Stimulated activated naive CD4-positive, alpha-beta T cell treated with Interleukin-2 at 50 U/mL for 16 hours (primary cell): ENCODE data around the gene MYCBPAP.

Source experiments
- DNase-seq: peaks from one replicate; lab custom pipeline; 2025; lab: John Stamatoyannopoulos, UW

The MYCBPAP gene

DNA sequence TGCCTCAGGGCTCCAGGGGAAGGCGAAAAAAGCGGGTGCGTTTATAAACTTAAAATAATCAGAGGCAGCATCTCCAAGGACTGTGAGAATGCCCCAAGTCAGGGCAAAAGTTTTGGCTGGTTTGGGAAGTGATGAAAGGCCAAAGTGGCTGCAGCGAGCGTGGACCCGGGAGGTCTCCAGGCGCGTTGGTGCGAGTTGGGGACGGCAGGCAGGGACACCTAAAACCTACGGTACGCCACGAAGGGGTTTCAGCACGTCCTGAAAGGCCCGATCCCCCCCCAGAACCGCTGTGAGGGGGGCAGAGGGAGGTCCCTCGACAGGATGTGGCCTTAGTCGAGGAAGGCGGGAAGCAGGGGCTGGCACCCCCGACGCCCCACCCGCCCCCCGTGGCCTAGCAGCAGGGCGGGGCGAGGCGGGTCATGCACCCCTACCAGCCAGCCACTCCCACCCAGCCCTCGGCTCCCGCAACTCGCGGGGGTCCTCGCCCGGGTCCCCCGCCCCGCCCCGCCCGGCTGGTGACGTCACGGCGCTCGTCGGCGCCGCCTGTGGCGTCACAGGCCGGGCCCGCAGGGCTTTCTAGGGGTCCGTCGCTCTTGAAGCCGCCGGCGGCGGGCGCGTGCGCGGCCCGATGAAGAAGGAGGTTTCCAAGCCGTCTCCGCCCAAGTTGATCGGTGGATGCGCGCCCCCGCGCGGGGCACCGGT, at the start of gene MYCBPAP:
TSS of gene MYCBPAP (plus strand) at position 569 of the 702 bp plus-strand sequence. CDS start 236 bp downstream, outside the sequence.
- peak; percentile 70 for DNase-seq

- no peak for DNase-seq
These were observed 49.2 kb upstream of the MYCBPAP start for GRCh38 chr17:50458701-50459676.

DNA sequence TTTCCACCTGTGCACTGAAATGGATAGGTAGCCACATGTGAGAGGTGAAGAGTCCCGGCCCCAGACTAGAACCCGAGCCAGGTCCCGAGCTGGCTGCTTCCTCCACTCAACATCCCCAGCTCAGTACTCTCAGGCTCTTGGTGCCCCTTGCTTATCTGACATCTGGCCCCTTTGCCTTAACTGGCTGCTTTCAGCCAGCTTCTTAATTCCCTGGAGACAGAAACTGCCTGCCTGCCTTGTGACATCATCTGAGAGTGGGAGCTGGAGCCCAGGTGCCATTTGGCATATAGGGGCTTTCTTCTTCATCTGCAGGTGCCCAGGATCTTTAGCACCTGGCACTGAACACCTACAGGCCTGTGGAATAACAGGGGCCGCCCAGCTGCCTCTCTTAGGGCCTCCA, 48.5 kb upstream of the MYCBPAP start:
- no peak for DNase-seq

DNA sequence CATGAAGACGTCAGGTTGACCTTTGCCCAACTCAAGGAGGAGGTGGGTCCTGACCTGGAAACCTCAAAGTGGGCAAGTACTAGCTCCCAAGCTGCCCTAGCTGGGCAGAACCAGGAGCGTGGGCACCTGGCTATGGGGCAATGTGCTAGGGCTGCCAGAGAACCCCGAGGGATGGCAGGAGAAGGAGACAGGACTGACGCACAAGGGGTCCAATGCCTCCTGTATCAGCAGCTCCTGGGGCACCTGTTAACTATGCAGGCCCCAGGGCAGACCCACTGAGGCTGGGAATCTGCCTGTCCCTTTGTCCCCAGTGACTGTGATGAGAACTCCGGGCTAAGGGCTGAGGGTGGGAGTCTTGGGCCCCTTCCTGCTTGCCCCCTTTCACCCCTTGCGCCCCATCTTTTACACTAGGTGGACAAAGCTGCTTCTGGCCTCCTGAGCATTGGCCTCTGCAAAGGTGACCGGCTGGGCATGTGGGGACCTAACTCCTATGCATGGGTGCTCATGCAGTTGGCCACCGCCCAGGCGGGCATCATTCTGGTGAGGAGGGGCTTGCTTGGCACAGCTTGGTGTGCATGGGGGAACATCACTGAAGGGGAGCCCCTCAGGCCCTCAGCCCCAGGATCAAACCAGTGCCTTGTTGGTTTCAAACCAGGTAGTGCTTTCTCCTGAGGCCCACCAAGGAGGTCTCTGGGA, 47.3 kb upstream of the MYCBPAP start:
- no peak for DNase-seq

- DNase-seq: no peak
These were observed 46.6 kb upstream of the MYCBPAP start for GRCh38 chr17:50461550-50462132.

- no peak for DNase-seq
These were observed 45.8 kb upstream of the MYCBPAP start for GRCh38 chr17:50462446-50462845.

DNA sequence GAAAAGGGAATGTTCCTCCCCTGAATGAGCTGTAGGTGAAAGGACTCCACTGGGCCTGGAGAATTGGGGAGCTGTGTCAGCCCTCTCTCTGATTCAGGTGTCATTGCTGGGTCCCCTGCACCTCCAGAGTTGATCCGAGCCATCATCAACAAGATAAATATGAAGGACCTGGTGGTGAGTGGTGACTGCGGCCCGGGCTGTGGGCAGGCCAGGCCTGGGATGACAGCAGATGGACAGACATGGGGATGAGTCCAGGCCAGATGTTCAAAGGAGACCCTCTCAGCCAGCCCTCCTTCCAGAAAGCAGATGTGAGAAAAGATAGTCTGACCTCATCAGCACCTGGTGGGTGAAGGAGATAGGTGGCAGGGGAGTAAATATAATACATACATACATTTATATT, 44.1 kb upstream of the MYCBPAP start:
- no peak for DNase-seq

DNA sequence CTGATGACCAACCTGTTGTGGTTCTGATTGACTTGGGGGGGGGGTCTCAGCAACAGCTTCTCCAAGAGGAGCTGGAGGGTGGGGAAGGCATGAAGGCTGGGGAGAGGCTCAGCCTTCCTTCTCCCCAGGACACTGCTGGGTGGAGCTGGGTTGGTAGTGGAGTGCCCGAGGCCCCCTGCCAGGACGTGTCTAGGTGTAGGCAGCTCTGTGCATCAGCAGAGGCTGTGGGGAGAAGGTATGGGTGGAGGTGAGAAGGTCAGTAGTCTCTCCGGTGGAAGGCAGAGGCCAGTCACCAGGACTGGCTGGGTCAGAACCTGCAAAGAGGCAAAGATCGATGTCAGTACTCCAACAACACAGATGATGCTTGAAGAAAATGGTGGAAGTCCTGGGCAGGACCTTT, 43.5 kb upstream of the MYCBPAP start:
- DNase-seq: no peak

DNA sequence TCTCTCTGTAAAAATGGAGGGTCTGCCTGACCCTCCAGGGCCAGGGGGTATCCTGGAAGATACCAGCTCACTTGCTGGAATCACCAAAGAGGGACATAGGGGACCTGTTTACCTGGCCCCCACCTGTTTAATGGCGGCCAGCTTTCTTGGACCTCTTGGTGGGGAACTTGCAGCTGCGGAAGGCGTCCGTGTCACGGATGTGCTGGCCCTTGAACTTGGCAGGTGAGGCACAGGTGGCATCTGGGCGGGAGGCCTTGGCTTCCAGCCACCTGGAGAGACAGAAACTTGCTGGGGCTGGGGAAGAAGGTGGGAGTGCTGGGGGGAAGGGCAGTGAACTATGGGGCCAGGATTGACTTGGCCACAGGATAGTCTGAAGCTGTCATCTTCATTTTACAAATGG, 43.1 kb upstream of the MYCBPAP start:
- no peak for DNase-seq

DNA sequence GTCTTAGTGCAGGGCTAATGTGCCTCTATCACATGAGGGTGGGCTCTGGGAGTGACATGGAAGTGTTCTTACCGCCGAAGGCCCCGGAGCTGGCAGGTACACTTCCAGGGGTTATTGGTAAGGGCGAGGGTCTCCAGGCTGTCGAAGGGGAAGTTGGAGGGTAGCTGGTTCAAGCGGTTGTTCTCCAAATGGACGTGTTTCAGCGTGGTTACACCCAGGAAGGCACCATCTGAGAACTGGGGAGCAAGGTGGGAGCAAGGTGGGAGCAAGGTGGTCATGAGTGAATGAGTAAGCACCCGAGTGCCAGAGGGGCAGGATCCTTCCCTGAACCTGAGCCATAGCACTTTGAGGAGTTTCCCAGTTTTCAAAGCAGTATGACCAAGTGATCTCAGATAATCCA, 42.6 kb upstream of the MYCBPAP start:
- no peak for DNase-seq

GRCh38 chr17:50466371-50467113, 41.7 kb upstream of the MYCBPAP start:
- no peak for DNase-seq

DNA sequence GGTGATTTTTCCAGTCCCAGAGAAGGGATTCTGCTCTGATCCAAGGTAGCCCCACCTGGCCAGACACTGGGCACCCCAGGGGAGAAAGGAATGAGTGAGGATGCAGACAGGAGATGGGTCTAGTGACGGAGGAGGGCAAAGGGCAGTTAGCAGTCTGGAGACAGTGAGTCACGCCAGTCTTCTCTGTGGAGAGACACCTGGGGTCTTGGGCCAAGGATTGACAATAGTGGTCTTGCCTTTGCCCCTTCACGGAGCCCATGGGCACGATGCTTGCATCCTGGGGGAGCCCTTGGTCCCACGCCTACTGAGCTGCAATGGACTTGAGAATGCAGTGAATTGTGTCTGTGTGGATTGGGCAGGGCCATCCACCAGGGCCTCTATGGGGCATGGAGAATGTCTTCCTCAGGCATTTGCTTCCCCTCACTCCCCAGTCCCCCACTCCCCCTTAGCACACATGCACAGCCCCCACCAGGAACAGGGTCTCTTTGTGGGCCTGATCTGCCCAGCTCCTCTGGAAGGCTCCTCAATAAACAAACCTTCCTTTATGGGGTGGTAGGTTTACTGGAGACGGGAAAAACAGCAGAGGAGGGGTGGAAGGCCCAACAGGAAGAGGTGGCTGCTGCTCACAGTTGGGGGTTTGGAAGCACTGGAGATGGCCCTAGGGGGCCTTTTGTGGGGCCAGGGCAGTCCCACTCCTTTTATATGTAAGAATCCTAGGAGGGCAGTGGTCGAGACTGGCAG, 41.0 kb upstream of the MYCBPAP start:
- no peak for DNase-seq

DNA sequence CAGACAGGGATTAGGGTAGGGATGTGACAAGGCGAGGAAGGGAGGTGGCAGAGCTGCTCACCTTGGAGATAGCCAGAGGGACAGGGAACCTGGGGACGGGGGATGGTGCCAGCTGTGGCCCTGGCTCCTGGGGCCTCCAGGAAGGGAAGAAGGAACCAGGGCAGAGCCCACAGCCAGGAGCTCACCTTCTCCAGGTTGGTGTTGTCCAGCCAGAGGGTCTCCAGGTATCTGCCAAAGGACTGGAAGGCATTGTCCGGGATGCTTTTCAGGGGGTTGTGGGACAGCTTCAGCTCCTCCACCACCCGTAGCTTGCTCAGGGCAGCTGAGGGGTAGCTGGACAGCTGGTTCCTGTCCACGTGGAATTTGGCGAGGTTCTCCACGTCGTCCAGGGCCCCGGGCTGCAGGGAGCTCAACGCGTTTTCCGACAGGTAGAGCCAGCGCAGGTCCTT, 40.4 kb upstream of the MYCBPAP start:
- no peak for DNase-seq

GRCh38 chr17:50468304-50469207, 39.7 kb upstream of the MYCBPAP start, which contains the start of gene CHAD:
TSS of gene CHAD (minus strand) at chr17:50468880. CDS start at chr17:50468813, 67 bp downstream.
- DNase-seq: peak; percentile 5

GRCh38 chr17:50469208-50469605, 39.0 kb upstream of the MYCBPAP start:
- no peak for DNase-seq

DNA sequence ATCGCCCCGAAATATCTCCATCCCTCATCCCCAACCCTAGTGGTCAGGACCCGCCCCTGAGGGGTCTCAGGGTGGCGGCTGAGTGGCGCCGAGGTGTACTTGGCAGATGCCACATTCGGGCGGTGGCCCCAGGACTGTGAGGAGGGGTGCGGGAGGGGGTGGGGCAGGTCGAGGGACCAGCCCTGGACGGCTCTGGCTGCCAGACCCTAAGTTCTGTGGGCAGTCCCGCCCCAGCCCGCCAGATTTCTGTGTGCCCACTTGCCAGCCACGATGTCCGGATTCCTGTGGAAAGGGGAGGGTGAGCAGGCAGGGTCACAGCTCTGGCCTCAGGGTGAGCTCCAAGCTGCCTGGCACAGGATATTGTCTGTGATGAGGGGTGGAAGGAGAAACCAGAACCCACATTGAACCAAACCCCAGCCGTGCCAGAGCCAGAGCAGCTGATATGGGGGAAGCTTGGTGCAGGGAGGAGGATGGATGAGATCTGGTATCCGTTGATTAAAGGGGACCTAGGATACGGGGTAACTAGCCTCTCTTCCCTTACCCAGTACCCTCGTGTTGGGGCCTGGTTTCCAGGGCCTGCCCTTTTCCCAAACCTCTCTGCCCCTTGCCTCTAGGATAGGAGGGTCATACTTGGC, 38.5 kb upstream of the MYCBPAP start:
- no peak for DNase-seq

- DNase-seq: no peak
These were observed 37.8 kb upstream of the MYCBPAP start for GRCh38 chr17:50470426-50470825.

- DNase-seq: no peak
These were observed 37.0 kb upstream of the MYCBPAP start for GRCh38 chr17:50471009-50471905.
